ENCODE results near the gene FAM83C. TPM values are rescaled to one million over a fixed set of nuclear protein-coding genes. Genes with fewer than 3 reads are reported as not detected.

FAM83C gene
- total RNA-seq, 1 experiment from 2014 or later, result not detected

- TF ChIP-seq JAZF1 (CRISPR knock-in tag; IDR thresholded peaks at IDR 0.05) (no peak), ELF4 (CRISPR knock-in tag; IDR thresholded peaks at IDR 0.05; ENCODE audit: low read depth) (no peak)
Measured at GRCh38 chr20:35314816-35315631, 22.8 kb upstream of the FAM83C start (continued).

- ChIA-PET CTCF (interaction anchor here (0.6 to 8.0 kb wide), 4 partner anchors 8 to 135 kb away, joined by 3 to 102 read pairs (median 8); no protein-coding TSS in a partner anchor), POLR2A (no interaction called here)
- Mint-ChIP-seq H3K27me3 (ENCODE audit: low read depth) (no peaks in the 10 kb centered on the region), H3K9me3 (no peaks in the 10 kb centered on the region), H3K27ac (peak overlapping the region; percentile 92), H3K4me3 (no peak overlapping the region), H3K4me1 (peaks cover 26% of the 10 kb centered on the region), H3K36me3 (peaks cover 7% of the 10 kb centered on the region)
- no peak for TF ChIP-seq SMAD4 (CRISPR knock-in tag; IDR thresholded peaks at IDR 0.05)
- peak; percentile 68 for TF ChIP-seq NFE2L1 (CRISPR knock-in tag; IDR thresholded peaks at IDR 0.05)
- no peak for DNase-seq (ENCODE audit: low spot score)
- ATAC-seq, result peak; percentile 50; the same call in 1 of the 2 replicates
Measured at GRCh38 chr20:35312318-35312717, 20.1 kb upstream of the FAM83C start.

DNA sequence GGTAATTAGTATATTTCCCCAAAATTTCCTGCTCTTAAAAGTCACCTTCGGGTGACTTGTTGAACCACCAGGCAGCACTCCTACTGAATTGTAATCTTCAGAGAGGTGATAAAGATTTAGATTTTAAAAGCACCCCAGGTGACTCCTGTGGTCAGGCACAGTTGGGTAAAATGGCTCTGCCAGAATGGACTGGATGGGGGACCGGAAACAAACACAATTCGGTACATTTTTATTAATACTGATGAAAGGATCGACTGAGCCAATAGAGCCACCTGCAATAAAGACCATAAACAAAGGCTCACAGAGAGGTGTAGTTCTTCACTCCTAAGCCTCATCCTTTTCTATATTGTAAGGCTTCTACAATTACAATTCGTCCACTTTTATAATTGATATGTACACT, 19.6 kb upstream of the FAM83C start:
- ChIA-PET CTCF (interaction anchor here (0.9 to 8.0 kb wide), 3 partner anchors 8 to 136 kb away, joined by 5 to 102 read pairs (median 10); no protein-coding TSS in a partner anchor), POLR2A (no interaction called here)
- DNase-seq (ENCODE audit: low spot score), result no peak
- TF ChIP-seq STAT6 (CRISPR knock-in tag; conservative IDR thresholded peaks at IDR 0.05; ENCODE audit: low read depth), result no peak
- TF ChIP-seq IRF2 (CRISPR knock-in tag; IDR thresholded peaks at IDR 0.05; ENCODE audit: borderline replicate concordance, low read depth), result no peak
- TF ChIP-seq ZNF219 (CRISPR knock-in tag; IDR thresholded peaks at IDR 0.05; ENCODE audit: borderline replicate concordance), result no peak
- TF ChIP-seq ELF4 (CRISPR knock-in tag; IDR thresholded peaks at IDR 0.05; ENCODE audit: low read depth), result no peak
- TF ChIP-seq ATF1 (CRISPR knock-in tag; IDR thresholded peaks at IDR 0.05), result no peak
- TF ChIP-seq JUN (CRISPR knock-in tag; IDR thresholded peaks at IDR 0.05), result no peak
- TF ChIP-seq, protein P1, sequence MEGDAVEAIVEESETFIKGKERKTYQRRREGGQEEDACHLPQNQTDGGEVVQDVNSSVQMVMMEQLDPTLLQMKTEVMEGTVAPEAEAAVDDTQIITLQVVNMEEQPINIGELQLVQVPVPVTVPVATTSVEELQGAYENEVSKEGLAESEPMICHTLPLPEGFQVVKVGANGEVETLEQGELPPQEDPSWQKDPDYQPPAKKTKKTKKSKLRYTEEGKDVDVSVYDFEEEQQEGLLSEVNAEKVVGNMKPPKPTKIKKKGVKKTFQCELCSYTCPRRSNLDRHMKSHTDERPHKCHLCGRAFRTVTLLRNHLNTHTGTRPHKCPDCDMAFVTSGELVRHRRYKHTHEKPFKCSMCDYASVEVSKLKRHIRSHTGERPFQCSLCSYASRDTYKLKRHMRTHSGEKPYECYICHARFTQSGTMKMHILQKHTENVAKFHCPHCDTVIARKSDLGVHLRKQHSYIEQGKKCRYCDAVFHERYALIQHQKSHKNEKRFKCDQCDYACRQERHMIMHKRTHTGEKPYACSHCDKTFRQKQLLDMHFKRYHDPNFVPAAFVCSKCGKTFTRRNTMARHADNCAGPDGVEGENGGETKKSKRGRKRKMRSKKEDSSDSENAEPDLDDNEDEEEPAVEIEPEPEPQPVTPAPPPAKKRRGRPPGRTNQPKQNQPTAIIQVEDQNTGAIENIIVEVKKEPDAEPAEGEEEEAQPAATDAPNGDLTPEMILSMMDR (IDR thresholded peaks at IDR 0.05), result no peak
- TF ChIP-seq, protein P2, sequence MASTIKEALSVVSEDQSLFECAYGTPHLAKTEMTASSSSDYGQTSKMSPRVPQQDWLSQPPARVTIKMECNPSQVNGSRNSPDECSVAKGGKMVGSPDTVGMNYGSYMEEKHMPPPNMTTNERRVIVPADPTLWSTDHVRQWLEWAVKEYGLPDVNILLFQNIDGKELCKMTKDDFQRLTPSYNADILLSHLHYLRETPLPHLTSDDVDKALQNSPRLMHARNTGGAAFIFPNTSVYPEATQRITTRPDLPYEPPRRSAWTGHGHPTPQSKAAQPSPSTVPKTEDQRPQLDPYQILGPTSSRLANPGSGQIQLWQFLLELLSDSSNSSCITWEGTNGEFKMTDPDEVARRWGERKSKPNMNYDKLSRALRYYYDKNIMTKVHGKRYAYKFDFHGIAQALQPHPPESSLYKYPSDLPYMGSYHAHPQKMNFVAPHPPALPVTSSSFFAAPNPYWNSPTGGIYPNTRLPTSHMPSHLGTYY (CRISPR knock-in tag; IDR thresholded peaks at IDR 0.05), result no peak
- no peak for TF ChIP-seq CDX4 (CRISPR knock-in tag; IDR thresholded peaks at IDR 0.05; ENCODE audit: borderline replicate concordance)
- TF ChIP-seq EMX1 (CRISPR knock-in tag; IDR thresholded peaks at IDR 0.05), result no peak
- TF ChIP-seq ETV6 (CRISPR knock-in tag; IDR thresholded peaks at IDR 0.05), result no peak
- TF ChIP-seq, protein P3, sequence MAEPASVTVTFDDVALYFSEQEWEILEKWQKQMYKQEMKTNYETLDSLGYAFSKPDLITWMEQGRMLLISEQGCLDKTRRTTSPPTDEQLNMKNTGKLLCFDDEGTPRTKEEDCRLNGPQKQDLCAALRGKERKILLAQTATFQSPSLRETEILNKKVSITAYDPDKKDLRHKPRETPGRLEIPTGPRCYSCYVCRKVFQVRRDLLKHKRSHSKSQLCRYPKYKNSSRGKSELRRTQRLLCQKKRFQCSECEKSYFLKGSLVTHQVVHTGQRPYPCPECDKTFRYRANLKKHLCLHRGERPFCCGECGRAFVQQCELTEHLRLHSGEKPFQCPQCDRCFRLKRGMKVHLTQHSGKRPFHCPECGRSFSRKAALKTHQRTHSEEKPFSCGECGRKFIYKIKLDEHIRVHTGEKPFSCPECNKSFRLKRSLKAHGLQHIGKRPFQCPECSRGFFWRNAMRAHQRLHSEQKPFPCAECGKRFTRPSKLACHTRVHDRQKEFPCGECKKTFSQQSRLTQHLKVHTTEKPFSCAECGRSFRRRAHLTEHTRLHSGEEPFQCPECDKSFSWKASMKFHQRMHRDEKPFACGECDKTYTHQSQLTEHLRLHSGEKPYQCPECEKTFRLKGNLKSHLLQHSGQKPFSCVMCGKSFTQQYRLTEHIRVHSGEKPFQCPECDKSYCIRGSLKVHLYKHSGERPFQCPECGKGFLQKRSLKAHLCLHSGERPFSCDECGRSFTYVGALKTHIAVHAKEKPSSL (CRISPR knock-in tag; conservative IDR thresholded peaks at IDR 0.05), result no peak
- TF ChIP-seq ZBTB43 (CRISPR knock-in tag; IDR thresholded peaks at IDR 0.05), result no peak
- TF ChIP-seq FOXP1 (CRISPR knock-in tag; IDR thresholded peaks at IDR 0.05; ENCODE audit: borderline replicate concordance), result no peak
- no peak for TF ChIP-seq HMGA2 (CRISPR knock-in tag; IDR thresholded peaks at IDR 0.05)
- no peak for TF ChIP-seq SOX15 (CRISPR knock-in tag; IDR thresholded peaks at IDR 0.05)
- TF ChIP-seq, protein P4, sequence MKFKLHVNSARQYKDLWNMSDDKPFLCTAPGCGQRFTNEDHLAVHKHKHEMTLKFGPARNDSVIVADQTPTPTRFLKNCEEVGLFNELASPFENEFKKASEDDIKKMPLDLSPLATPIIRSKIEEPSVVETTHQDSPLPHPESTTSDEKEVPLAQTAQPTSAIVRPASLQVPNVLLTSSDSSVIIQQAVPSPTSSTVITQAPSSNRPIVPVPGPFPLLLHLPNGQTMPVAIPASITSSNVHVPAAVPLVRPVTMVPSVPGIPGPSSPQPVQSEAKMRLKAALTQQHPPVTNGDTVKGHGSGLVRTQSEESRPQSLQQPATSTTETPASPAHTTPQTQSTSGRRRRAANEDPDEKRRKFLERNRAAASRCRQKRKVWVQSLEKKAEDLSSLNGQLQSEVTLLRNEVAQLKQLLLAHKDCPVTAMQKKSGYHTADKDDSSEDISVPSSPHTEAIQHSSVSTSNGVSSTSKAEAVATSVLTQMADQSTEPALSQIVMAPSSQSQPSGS (CRISPR knock-in tag; IDR thresholded peaks at IDR 0.05; ENCODE audit: borderline replicate concordance, low read depth), result no peak

More for the DNA sequence above, 19.6 kb upstream of the FAM83C start:
- Mint-ChIP-seq H3K36me3 (peaks cover 7% of the 10 kb centered on the region), H3K4me1 (peaks cover 29% of the 10 kb centered on the region), H3K9me3 (no peaks in the 10 kb centered on the region), H3K4me3 (no peak overlapping the region), H3K27ac (peak overlapping the region; percentile 35; the same call in 1 of the 2 replicates), H3K27me3 (ENCODE audit: low read depth) (no peaks in the 10 kb centered on the region)
- no peak for ATAC-seq
